ENCODE data around the gene ITGAL.
"Not testable (repeated sequence)": the region's sequence is repeated elsewhere in the genome, so short reads cannot be mapped to it uniquely, and the experiment has no call there.

ITGAL gene

DNA sequence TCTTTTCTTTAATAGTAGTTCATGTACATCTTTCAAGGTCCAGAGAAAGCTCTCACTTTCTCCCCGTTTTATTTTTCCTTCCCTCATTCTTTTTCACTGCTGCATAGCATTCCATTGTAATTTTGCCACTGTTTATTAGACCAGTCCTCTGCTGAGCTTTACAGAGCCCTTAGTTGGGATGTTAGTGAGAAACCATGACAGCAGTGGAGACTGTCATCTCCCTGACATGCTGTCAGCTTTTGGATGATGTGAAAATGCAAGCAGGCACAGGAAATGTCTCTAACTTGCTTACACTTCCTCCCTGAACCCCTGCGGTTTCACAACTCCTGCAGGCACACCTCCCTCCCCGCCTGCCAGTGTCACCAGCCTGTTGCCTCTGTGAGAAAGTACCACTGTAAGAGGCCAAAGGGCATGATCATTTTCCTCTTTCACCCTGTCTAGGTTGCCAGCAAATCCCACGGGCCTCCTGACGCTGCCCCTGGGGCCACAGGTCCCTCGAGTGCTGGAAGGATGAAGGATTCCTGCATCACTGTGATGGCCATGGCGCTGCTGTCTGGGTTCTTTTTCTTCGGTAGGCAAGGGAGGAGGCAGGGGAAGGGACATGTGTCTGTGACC, at the start of gene ITGAL:
ITGAL (plus strand) TSS at position 415 of the 615 bp plus-strand sequence; CDS start at position 511, 96 bp downstream.
- FAIRE-seq: peak; percentile 98

DNA sequence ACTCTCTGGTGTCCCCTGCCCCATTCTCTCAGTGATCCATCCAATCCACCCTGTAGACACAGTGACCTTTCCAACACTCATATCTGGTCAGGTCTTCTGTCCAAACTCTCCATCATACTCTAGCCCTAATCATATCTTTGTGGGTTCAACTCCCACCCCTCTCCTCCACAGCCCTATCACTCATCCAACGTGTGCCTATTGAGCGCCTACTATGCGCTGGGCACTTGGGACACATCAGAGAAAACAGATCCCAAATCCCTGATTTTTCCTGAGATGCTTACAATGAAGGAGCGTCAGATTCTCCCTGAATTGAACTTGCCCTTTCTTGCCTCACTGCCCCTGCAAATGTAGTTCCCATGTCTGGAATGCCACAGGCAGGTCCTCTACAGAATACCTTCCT, 44.5 kb upstream of the ITGAL start:
- DNase-seq (ENCODE audit: extremely low spot score, insufficient read length, low read depth) (no peak), FAIRE-seq (no peak)

More for the DNA sequence above, at the start of gene ITGAL:
- peak; percentile 69 for DNase-seq (ENCODE audit: extremely low spot score, insufficient read length, low read depth)

DNA sequence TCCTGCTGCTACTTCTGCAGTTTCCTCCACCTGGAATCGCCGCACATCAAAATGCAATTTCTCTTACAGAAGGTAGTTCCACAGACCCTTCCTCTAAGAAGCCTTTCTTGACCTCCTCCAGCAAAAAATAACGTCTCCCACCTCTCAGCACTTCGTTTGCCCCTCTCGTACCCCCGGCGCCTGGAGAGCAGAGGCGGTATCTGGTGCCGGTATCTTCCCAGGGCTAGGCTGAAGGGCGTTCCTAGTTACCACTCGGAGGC, 43.2 kb upstream of the ITGAL start:
- no peak for FAIRE-seq

DNA sequence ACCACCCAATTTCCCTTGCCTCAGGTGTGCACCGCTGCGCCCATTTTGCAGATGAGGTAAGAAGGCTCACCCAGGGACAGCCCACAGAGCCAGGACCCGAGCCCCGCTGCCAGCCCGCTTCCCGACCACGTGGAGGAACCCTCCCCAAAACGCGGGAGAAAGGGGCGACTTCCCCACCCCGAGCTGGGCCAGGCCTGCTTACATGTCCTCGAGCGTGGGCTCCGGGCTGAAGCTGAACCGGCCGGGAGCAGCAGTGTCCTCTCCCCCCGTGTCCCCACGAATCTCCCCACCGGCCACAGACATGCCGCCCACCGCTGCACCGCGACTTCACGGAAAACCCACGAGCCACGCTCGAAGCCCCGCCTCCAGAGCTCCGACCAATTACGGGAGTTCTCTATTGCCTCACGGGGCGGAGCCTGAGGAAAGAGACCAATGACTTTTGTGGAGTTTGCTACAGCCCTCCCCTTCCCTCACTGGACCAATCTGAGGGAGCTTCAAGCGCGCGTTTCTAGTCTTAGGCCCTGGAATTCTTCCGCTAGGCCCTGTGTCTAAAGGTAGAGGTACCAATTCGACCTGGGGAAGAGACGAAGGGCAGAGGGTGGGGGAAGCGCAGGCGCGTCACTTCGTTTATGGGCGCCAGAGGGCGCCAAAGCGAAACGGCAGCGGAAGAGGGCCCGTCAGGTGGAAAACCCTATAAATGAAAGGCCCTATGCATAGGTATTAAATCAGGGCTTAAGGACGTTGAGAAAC, 42.7 kb upstream of the ITGAL start, which contains the start of gene DCTPP1:
DCTPP1 (minus strand) TSS at position 353 of the 750 bp plus-strand sequence; CDS start at position 303, 50 bp downstream.
- FAIRE-seq (peak; percentile 98), DNase-seq (ENCODE audit: extremely low spot score, insufficient read length, low read depth) (peak; percentile 83)

More for the DNA sequence above, 43.2 kb upstream of the ITGAL start:
- no peak for DNase-seq (ENCODE audit: extremely low spot score, insufficient read length, low read depth)

DNA sequence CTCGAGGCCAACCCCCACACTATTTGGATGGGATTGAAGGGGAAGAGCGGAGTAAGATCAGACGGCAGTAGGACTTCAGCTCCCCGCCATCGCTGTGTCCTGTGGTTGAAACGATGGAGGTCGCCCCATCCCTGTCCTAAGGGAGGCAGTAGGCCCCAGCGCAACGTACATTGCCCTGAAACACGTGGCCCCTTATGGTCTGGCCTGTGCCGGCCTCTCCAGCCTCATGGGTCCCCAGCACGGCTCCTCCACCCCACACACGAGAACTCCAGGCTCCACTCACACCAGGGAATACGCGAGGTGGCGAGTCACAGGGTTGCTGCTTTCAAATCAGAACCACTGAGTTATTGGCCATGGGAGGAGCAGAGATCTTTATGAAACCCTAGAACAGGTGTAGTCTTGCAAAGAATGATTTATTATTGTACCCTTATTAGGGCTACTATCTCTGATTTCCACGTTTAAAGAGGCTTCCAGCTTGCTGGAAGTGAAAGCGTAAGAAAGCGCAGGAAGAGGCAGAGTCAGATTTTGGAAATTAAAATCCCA, 42.0 kb upstream of the ITGAL start:
- FAIRE-seq (no peak), DNase-seq (ENCODE audit: extremely low spot score, insufficient read length, low read depth) (no peak)

DNA sequence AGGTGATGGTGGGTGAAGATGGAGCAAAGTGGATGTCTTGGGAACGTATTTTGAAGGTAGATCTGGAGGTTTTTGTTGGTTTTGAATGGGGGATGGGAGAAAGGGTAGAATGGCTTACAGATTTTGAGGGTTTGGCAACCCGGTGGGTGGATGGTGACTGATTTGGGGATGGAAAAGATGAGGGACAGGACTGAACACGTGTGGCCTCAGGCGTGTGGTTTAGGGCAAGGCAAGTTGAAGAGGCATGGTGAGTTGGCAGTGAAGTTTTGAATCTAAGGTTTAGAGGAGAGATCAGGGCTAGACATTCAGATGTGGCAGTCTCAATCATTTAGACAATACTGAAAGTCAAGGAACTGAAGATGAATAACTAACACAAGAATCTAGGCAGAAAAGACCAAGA, 37.7 kb upstream of the ITGAL start:
- no peak for DNase-seq (ENCODE audit: extremely low spot score, insufficient read length, low read depth)
- FAIRE-seq: no peak

DNA sequence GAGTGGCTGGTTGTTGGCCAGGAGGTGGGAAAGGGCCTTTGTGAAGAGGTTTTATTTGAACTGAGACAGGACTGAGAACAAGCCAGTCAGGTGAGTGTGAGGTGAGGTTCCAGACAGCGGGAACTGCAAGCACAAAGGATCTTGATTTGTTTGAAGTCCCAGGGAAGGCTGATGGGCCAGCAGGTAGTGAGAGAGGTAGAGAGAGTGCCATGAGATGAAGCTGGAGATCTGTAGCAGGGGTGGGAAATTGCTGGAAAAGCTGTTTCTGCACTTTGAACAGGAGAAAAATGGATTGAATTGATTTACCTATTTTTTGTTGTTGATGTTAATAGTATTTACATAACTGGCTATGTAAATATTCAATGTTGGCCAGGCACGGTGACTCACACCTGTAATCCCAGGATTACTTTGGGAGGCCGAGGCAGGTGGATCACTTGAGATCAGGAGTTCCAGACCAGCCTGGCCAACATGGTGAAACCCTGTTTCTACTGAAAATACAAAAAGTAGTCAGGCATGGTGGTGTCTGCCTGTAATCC, 35.0 kb upstream of the ITGAL start:
- DNase-seq (ENCODE audit: extremely low spot score, insufficient read length, low read depth) (no peak), FAIRE-seq (no peak)

DNA sequence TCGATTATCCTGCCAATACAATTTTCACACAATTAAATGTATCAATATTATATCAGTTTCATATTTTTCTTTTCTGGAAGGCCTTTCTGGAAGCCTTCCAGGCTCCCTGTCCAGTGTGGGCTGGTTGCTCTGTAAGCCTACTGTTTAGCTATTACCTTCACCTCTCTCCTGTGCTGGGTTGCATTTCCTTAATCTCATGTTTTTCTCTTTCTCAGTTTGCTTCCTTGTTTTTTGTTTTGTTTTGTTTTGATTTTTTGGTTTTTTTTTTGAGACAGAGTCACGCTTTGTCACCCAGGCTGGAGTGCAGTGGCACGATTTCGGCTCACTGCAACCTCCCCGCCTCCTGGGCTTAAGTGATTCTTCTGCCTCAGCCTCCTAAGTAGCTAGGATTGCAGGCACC, 33.7 kb upstream of the ITGAL start:
- DNase-seq (ENCODE audit: extremely low spot score, insufficient read length, low read depth): no peak

DNA sequence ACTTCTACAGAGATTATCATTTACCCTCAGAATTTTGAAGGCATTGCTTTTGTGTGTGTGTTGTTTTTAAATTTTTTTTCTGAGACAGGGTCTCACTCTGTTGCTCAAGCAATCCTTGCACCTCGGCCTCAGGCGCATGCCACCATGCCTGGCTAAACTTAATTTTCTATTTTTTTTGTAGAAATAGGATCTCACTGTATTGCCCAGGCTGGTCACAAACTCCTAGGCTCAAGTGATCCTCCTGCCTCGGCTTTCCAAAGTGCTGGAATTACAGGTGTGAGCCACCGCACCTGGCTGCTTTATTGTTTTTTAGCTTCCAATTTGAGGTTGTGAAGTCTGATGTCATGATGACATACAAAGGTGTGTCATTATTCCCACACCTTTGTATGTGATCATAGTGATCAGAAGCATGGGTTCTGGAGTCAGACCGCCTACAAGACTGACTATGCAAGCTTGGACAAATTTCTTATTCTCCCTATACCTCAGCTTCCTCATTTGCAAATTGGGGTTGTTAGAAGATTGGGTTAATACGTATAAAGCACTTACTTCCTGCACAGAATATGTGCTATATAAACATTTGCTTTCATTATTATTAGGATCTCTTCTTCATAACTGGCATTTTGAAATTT, 32.7 kb upstream of the ITGAL start:
- FAIRE-seq (peak; percentile 9), DNase-seq (ENCODE audit: extremely low spot score, insufficient read length, low read depth) (no peak)

More for the DNA sequence above, 33.7 kb upstream of the ITGAL start:
- peak; percentile 21 for FAIRE-seq

DNA sequence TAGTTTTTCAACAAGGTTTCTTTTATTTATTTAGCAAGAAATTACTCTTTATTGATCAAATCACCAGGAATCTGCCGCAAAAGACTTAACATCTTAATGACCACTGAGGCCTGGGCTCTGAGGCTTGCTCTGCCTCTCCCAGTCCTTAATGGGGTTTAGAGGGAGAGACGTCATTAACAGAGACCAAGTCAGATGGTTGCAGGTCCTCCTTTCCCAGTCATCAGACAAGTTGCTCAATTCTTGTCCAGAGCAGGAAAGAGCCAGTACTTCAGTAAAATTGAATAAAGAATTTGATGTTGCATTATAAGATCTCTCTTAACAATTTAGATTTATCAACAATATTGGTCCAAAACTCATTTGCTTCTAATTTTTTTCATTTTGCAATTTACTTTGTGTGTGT, 28.9 kb upstream of the ITGAL start:
- no peak for DNase-seq (ENCODE audit: extremely low spot score, insufficient read length, low read depth)
- no peak for FAIRE-seq

DNA sequence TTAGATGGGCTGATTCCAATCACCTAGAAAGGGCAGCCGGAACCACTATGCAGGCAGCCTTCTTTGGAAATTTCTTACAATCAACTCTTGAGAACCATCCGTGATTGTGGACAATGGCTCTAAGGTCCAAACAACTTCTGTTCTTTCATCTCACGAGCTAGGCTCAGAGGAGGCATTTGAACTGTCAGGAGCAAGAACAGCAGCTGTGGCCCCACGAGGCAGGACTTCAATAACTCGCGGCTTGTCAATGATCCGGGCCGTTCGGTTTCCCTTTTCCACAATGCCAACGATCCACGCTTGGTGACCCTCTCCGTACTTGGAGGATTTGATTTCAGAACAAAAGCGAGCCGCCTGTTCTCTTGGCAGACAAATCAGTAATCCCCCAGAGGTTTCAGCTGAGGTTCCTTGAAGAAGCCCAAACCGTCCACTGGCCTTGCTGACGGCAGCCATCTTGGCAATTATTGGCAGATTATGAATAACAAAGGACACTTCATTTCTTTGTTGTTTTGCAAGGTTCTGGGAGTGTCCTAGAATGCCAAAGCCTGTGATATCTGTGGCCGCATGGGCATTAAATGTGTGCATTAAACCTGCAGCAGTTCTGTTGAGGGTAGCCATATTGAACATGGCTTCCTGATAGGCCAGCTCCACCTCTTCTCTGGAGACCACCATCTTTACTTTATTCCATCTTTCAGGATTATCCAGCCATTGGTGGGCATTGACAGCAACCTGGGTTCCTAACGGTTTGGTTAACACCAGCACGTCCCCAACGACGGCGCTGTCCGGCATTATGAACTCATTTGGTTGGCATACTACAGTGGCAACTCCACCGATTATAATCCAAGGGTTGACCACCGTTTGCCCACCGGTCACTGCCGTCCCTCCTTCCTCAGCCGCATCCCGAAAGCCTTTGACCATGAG, 28.1 kb upstream of the ITGAL start:
- FAIRE-seq: no peak
- DNase-seq (ENCODE audit: extremely low spot score, insufficient read length, low read depth): no peak

DNA sequence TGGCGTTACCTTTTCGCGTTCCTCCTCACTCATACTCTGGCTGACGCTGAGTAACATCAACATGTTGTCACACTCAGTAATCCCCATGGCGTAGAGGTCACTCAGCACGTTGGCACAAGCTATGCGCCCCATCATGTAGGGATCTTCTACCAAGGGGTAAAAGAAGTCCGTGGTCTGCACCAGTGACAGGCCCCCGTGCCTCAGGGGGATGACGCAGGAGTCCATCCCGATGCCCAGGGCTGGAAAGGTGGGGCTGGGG, 27.5 kb upstream of the ITGAL start:
- DNase-seq (ENCODE audit: extremely low spot score, insufficient read length, low read depth) (no peak), FAIRE-seq (no peak)

DNA sequence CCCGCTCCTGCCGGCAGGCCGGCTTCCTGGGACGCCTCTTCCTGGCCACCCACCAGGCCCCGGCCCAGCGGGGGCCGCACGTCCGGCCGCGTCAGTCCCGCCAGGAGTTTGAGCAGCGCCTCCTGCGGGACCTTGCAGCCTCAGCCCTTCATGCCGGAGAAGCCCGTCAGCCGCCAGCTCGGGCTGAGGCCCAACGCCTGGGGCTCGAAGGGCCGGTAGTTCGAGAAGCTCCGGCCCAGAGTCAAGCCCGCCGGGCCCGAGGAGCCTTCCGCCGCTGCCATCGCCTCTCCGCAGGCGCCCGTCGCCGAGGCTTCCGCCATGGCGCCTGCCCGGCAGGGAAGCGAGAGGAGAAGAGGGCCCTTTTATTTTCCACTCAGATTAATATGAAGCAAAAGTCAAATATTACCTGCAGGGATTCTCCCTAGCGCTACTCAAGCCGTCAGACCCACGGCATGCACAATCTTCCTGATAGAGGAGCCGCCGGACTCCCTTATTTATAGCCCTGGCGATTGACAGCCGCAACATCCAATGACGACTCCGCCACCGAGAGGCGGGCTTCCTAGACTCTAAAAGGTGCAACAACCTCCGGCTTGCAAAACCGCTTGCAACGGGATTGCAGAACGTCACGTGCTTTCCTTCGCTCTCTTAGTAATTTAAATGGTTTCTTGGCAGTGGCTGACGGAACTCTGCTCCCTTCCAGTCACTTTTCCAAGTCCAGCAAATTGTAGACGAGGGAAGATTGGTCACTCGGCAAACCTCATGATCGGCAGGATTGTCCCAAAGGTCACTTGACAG, 26.9 kb upstream of the ITGAL start, which contains the start of gene SEPHS2:
SEPHS2 (minus strand) TSS at position 467 of the 795 bp plus-strand sequence; CDS start at position 320, 147 bp downstream.
- DNase-seq (ENCODE audit: extremely low spot score, insufficient read length, low read depth): peak; percentile 78
- FAIRE-seq: peak; percentile 87

DNA sequence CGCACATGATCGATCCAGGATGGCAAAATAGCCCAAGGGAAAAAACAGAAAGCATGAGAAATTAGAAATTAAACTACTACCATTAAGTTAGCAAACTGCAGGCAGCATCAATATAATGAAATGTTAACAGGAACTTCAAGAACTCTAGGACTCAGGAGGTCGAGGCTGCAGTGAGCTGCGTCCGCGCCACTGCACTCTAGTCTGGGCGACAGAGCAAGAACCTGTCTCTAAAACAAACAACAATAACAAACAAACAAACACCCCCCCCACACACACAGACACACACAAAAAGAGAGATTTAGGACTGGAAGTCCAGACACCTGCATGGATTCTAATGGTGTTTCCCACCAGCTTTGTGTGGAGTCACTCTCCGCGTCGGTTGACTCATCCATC, 26.3 kb upstream of the ITGAL start:
- no peak for FAIRE-seq
- DNase-seq (ENCODE audit: extremely low spot score, insufficient read length, low read depth): no peak

DNA sequence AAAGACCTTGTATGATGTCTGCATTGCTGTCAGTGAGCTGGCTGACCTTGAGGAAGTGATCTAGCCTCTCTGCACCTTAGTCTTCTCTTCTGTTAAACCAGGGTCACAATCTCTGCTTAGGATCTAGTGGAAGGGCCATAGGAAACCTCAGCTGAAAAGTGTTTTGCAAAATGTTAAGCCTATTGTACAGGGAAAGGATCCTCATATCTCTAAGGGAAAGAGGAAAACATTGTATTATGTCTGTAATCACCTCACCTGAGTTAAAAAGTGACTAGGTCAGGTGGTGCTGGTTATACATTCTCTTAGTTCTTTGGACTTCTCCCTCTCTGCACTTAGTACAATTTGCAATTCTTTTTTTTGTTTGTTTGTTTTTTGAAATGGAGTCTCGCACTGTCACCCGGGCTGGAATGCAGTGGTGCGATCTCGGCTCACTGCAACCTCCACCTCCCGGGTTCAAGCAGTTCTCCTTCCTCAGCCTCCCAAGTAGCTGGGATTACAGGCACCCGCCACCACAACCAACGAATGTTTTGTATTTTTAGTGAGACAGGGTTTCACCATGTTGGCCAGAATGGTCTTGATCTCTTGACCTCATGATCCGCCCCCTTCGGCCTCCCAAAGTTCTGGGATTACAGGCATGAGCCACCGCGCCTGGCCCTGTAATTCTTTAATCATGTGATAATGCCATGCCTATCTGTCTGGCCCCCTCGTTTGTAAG, 24.9 kb upstream of the ITGAL start:
- DNase-seq (ENCODE audit: extremely low spot score, insufficient read length, low read depth) (no peak), FAIRE-seq (no peak)

DNA sequence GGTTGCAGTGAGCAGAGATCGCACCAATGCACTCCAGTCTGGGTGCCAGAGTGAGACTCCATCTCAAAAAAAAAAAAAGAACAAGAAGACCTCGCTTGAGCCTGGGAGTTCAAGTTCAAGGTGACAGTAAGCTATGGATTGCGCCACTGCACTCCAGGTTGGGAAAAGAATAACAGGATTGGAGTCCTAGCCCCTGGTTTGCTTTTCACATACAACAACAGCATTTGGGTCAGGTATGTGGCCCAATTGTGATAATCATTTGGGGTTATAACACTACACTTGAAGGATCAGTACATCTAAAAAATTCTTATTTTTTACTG, 23.5 kb upstream of the ITGAL start:
- FAIRE-seq: no peak
- no peak for DNase-seq (ENCODE audit: extremely low spot score, insufficient read length, low read depth)

DNA sequence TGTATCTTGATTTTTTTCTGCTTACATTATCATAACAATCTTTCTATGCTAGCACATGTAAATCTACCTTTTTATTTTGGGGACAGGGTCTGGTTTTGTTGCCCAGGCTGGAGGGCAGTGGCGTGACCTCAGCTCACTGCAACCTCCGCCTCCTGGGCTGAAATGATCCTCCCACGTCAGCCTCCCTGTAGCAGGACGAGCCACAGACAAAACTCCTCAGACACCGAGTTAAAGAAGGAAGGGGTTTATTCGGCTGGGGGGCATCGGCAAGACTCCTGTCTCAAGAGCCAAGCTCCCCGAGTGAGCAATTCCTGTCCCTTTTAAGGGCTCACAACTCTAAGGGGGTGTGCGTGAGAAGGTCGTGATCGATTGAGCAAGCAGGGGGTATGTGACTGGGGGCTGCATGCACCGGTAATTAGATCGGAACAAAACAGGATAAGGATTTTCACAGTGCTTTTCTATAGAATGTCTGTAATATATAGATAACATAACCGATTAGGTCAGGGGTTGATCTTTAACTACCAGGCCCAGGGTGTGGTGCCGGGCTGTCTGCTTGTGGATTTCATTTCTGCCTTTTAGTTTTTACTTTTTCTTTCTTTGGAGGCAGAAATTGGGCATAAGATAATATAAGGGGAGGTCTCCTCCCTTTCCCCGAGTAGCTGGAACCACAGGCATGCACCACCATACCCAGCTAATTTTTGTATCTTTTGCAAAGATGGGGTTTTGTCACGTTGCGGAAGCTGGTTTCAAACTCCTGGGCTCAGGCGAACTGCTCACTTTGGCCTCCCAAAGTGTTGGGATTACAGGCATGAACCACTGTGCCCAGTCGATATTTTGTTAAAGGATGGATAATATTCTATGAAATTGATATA, 19.6 kb upstream of the ITGAL start:
- FAIRE-seq: peak; percentile 15
- DNase-seq (ENCODE audit: extremely low spot score, insufficient read length, low read depth): not testable (repeated sequence)

DNA sequence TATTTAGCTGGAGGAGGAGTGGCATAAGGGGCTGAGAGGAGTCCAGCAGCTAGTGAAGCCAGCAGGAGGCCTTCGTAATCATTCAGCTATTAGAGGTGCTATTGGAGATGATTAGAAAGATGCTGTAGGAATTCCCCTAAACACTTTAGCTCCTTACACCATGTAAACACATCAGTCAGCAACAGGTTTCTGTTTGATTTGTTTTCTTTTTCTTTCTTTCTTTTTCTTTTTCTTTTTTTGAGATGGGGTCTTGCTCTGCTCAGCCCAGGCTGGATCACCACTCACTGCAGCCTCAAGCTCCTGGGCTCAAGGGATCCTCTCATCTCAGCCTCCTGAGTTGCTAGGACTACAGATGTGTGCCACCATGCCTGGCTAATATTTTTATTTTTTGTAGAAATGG, 16.2 kb upstream of the ITGAL start:
- peak; percentile 79 for FAIRE-seq
- DNase-seq (ENCODE audit: extremely low spot score, insufficient read length, low read depth): no peak
